PC-3 (cell line): Measurements from ENCODE around the gene WLS.

Experiments used
- CTCF ChIP-seq: fragments of 300-600 bp; sonication (generic); conservative IDR thresholded peaks from 2 replicates; pipeline ENCODE4 v1.5.1; 2017; ENCODE audit warnings: antibody characterized with exemption, low read depth, mild to moderate bottlenecking, low read length
- EZH2 ChIP-seq: fragments of 300-600 bp; sonication (generic); IDR thresholded peaks from one replicate; pipeline ENCODE4 v1.6.1; 2017; ENCODE audit warnings: antibody characterized with exemption, mild to moderate bottlenecking, low read length; ENCODE audit not compliant: unreplicated experiment
- EZH2phosphoT487 ChIP-seq: fragments of 300-600 bp; sonication (generic); IDR thresholded peaks from 2 replicates; pipeline ENCODE4 v1.6.1; 2018; ENCODE audit warnings: mild to moderate bottlenecking, antibody characterized with exemption, low read length, borderline replicate concordance

- no peak for TF ChIP-seq CTCF
- no peak for TF ChIP-seq EZH2
- no peak for TF ChIP-seq EZH2phosphoT487
Observed at GRCh38 chr1:68174738-68175113, 57.6 kb downstream of the WLS start.
